CD14-positive monocyte (primary cell): ENCODE data around the gene PPM1G. TPM values are rescaled to one million over a fixed set of nuclear protein-coding genes. Genes with fewer than 3 reads are reported as not detected.

Experiments
- DNase-seq, 3 donors: peaks; one replicate each; pipeline ENCODE4 v3.0.0-alpha.2; 2011 to 2022
- H2AFZ ChIP-seq: 2 replicates; pipeline ENCODE4 v1.6.0; 2012; ENCODE audit warnings: mild to moderate bottlenecking, low read depth, low read length, inconsistent platforms; ENCODE audit not compliant: insufficient read depth, poor library complexity, severe bottlenecking
- H3K27ac ChIP-seq, 2 donors: 1 replicate in 1 of 2; 2 replicates in 1 of 2; pipeline ENCODE4 v1.5.1; 2012 to 2013; ENCODE audit warnings: low read length in 2 of 2, control low read depth in 1 of 2, inconsistent platforms in 1 of 2, low read depth in 1 of 2, mild to moderate bottlenecking in 1 of 2
- H3K27me3 ChIP-seq, 2 donors: one replicate each; pipeline versions ENCODE4 v1.6.0 to v1.6.1; 2011 to 2013; ENCODE audit warnings: low read length in 2 of 2; ENCODE audit not compliant: control insufficient read depth in 2 of 2, insufficient read depth in 2 of 2
- H3K36me3 ChIP-seq, 2 donors: replicated peaks in 1 of 2; 1 replicate in 1 of 2; 2 replicates in 1 of 2; pipeline versions ENCODE4 v1.5.1 to v1.6.1; 2012 to 2013; ENCODE audit warnings: low read length in 2 of 2, control low read depth in 1 of 2, inconsistent platforms in 1 of 2, mild to moderate bottlenecking in 1 of 2; ENCODE audit not compliant: insufficient read depth in 2 of 2, control insufficient read depth in 1 of 2
- H3K4me1 ChIP-seq, 2 donors: 1 replicate in 1 of 2; 2 replicates in 1 of 2; pipeline versions ENCODE4 v1.5.1 to v1.6.1; 2012 to 2013; ENCODE audit warnings: low read length in 2 of 2, control low read depth in 1 of 2, inconsistent platforms in 1 of 2, mild to moderate bottlenecking in 1 of 2, moderate library complexity in 1 of 2; ENCODE audit not compliant: insufficient read depth in 2 of 2, control insufficient read depth in 1 of 2
- H3K4me2 ChIP-seq: replicated peaks from 2 replicates; pipeline ENCODE3; 2012; ENCODE audit warnings: low read length, moderate library complexity, mild to moderate bottlenecking; ENCODE audit not compliant: poor library complexity, severe bottlenecking; ENCODE audit errors: extremely low read depth
- H3K4me3 ChIP-seq, 3 experiments: fragments of 200-600 bp in 1 of 3; sonication (generic) in 1 of 3; replicated peaks in 1 of 3; 1 replicate in 2 of 3; 2 replicates in 1 of 3; pipeline ENCODE4 v1.5.1; 2011 to 2013; ENCODE audit warnings: low read length in 3 of 3, mild to moderate bottlenecking in 3 of 3, control low read depth in 2 of 3, low read depth in 2 of 3, inconsistent platforms in 1 of 3, moderate library complexity in 1 of 3
- H3K79me2 ChIP-seq: 2 replicates; pipeline ENCODE4 v1.6.0; 2012; ENCODE audit warnings: mild to moderate bottlenecking, control low read depth, inconsistent platforms, low read length, moderate library complexity; ENCODE audit not compliant: insufficient read depth
- H3K9ac ChIP-seq: 2 replicates; pipeline ENCODE4 v1.6.0; 2017; ENCODE audit warnings: low read length, mild to moderate bottlenecking; ENCODE audit not compliant: insufficient read depth, poor library complexity, severe bottlenecking
- H3K9me3 ChIP-seq, 2 donors: replicated peaks in 1 of 2; 1 replicate in 1 of 2; 2 replicates in 1 of 2; pipeline versions ENCODE4 v1.5.1 to v1.6.1; 2012 to 2013; ENCODE audit warnings: low read length in 2 of 2, control low read depth in 1 of 2; ENCODE audit not compliant: control insufficient read depth in 1 of 2, insufficient read depth in 1 of 2
- H4K20me1 ChIP-seq: 2 replicates; pipeline ENCODE4 v1.6.0; 2012; ENCODE audit warnings: mild to moderate bottlenecking, low read length, control low read depth, moderate library complexity; ENCODE audit not compliant: insufficient read depth
- H3K27ac Mint-ChIP-seq, 7 donors: one replicate each; pipeline ENCODE4 v1.8.0; 2020; ENCODE audit warnings: mild to moderate bottlenecking in 7 of 7, mixed read lengths in 7 of 7, moderate library complexity in 6 of 7, inconsistent platforms in 2 of 7
- H3K27me3 Mint-ChIP-seq, 3 donors: one replicate each; pipeline ENCODE4 v1.8.0; 2021 to 2022; ENCODE audit warnings: low read depth in 3 of 3, mild to moderate bottlenecking in 3 of 3, mixed read lengths in 3 of 3, moderate library complexity in 3 of 3, inconsistent platforms in 1 of 3
- H3K36me3 Mint-ChIP-seq, 2 donors: one replicate each; pipeline ENCODE4 v1.8.0; 2020; ENCODE audit warnings: mixed read lengths in 2 of 2, inconsistent platforms in 1 of 2, mild to moderate bottlenecking in 1 of 2
- H3K4me1 Mint-ChIP-seq: one replicate; pipeline ENCODE4 v1.8.0; 2020; ENCODE audit warnings: mild to moderate bottlenecking, mixed read lengths
- H3K4me3 Mint-ChIP-seq, 2 donors: one replicate each; pipeline ENCODE4 v1.8.0; 2020; ENCODE audit warnings: mild to moderate bottlenecking in 2 of 2, mixed read lengths in 2 of 2, moderate library complexity in 1 of 2
- H3K9me3 Mint-ChIP-seq, 7 donors: one replicate each; pipeline ENCODE4 v1.8.0; 2020 to 2022; ENCODE audit warnings: mixed read lengths in 7 of 7, mild to moderate bottlenecking in 6 of 7, moderate library complexity in 6 of 7, inconsistent platforms in 2 of 7
- CTCF ChIP-seq: fragments of 200-600 bp; IDR thresholded peaks from one replicate; pipeline ENCODE4 v1.8.0; 2022; ENCODE audit warnings: antibody characterized with exemption, mild to moderate bottlenecking
- WGBS: methylation state at CpG from one replicate; pipeline ENCODE4 v1.1.5; 2013; ENCODE audit warnings: missing lambda C conversion rate; ENCODE audit not compliant: insufficient coverage; 5-methylcytosine and 5-hydroxymethylcytosine counted together
- intact Hi-C, 2 donors: fragments of 100-400 bp; cut with micrococcal nuclease; formaldehyde crosslinking; loops; one replicate each; pipeline versions ENCODE4 v1.15.0 to v1.15.1; 2023
- polyA plus RNA-seq, 3 donors: library from polyadenylated mRNA; depleted of rRNA in 1 of 3; unstranded in 2 of 3; stranded (reverse) in 1 of 3; fragments of 300-500 nt in 2 of 3; fragments of >200 nt in 1 of 3; fragmentation: Illumina TruSeq in 2 of 3; gene quantifications; 1 replicate in 2 of 3; 2 replicates in 1 of 3; pipeline ENCODE4 v1.2.3, GENCODE V29; 2012 to 2021

PPM1G gene
- polyA plus RNA-seq, 3 donors: 31.9 to 54.3 (median 47.3) TPM

GRCh38 chr2:27412419-27413152, 3.2 kb upstream of the PPM1G start:
- H3K9ac ChIP-seq: no peak overlapping the region
- peaks cover 2 to 9% (median 4%) of the 10 kb centered on the region in 3 donors for H3K27me3 Mint-ChIP-seq
- H3K4me2 ChIP-seq: no peak overlapping the region
- DNase-seq: no peak
- no peak overlapping the region for H2AFZ ChIP-seq
- H3K36me3 Mint-ChIP-seq: peaks cover 0 to under 1% of the 10 kb centered on the region in 2 donors
- no peak for TF ChIP-seq CTCF
- no peaks in the 10 kb centered on the region for H3K36me3 ChIP-seq
- H3K27me3 ChIP-seq: no peaks in the 10 kb centered on the region
- H3K4me3 ChIP-seq: no peak overlapping the region
- H3K4me1 ChIP-seq: peaks cover 19% of the 10 kb centered on the region in 2 donors
- H3K27ac Mint-ChIP-seq: no peak overlapping the region
- H3K9me3 Mint-ChIP-seq: peaks cover 0 to 9% (median 7%) of the 10 kb centered on the region in 7 donors
- H3K4me3 Mint-ChIP-seq: no peak overlapping the region
- no peak overlapping the region for H3K27ac ChIP-seq
- WGBS: no CpG with 5 or more reads among the region's 9 CpGs
- H3K9me3 ChIP-seq: no peaks in the 10 kb centered on the region
- peaks cover 18% of the 10 kb centered on the region for H3K4me1 Mint-ChIP-seq
- peaks cover 18% of the 10 kb centered on the region for H3K79me2 ChIP-seq
- H4K20me1 ChIP-seq: peaks cover 8% of the 10 kb centered on the region
- intact Hi-C loops: no loop called here

- H2AFZ ChIP-seq: peak overlapping the region; percentile 91
- H3K4me2 ChIP-seq: peak overlapping the region; percentile 94
- peak overlapping the region; percentile 73 to 89 (median 81) for H3K27ac Mint-ChIP-seq
- H3K27ac ChIP-seq: peak overlapping the region; percentile 74 to 85
- peaks cover 57% of the 10 kb centered on the region for H3K79me2 ChIP-seq
- TF ChIP-seq CTCF: no peak
- WGBS: under 1% methylated on average over 32 of the region's 33 CpGs
- DNase-seq: peak in 2 of 3 donors; percentile 1 to 18
- H3K4me1 Mint-ChIP-seq: peaks cover 29% of the 10 kb centered on the region
- peak overlapping the region; percentile 91 to 96 (median 96) for H3K4me3 ChIP-seq
- intact Hi-C loops: loop anchor here (5.0 kb wide), 1 partner anchor 36 kb away; the partner anchor contains the start of genes EIF2B4 (in 2 of the 2) and SNX17 (in 2 of the 2)
- peaks cover 0 to 2% (median 0%) of the 10 kb centered on the region in 7 donors for H3K9me3 Mint-ChIP-seq
- H3K9ac ChIP-seq: peak overlapping the region; percentile 89
- H4K20me1 ChIP-seq: peaks cover 26% of the 10 kb centered on the region
- peaks cover 3 to 22% of the 10 kb centered on the region in 2 donors for H3K36me3 ChIP-seq
- peaks cover 2 to 7% (median 3%) of the 10 kb centered on the region in 3 donors for H3K27me3 Mint-ChIP-seq
- H3K9me3 ChIP-seq: no peaks in the 10 kb centered on the region
- no peaks in the 10 kb centered on the region for H3K27me3 ChIP-seq
- H3K4me3 Mint-ChIP-seq: peak overlapping the region; percentile 78 to 89
- H3K36me3 Mint-ChIP-seq: peaks cover 5 to 17% of the 10 kb centered on the region in 2 donors
- H3K4me1 ChIP-seq: peaks cover 21% of the 10 kb centered on the region in 2 donors
Measured at GRCh38 chr2:27408601-27409320, 630 bp downstream of the PPM1G start.
